ENCODE measurements around the gene S100A7A. TPM values are rescaled to one million over a fixed set of nuclear protein-coding genes. Genes with fewer than 3 reads are reported as not detected.

The S100A7A gene
- total and polyA plus RNA-seq, 2 of the 8 experiments (the other 6 are each of a cell fraction or from before 2014, with no cell fraction given) = not detected

GRCh38 chr1:153417136-153417888 lies 992 bp downstream of the S100A7A start:
- Histone ChIP-seq H2AK5ac (ENCODE audit: low read depth, low read length) (no peak overlapping the region), H2BK120ac (replicated peaks; ENCODE audit: low read depth, low read length) (no peak overlapping the region), H3K56ac (replicated peaks; ENCODE audit: insufficient read length, low read depth, low read length) (no peak overlapping the region), H3K9me3 (ENCODE audit: insufficient read depth in 2 of 2, low read depth in 1 of 2, low read length in 1 of 2) (no peaks in the 10 kb centered on the region; a peak in 1 of 4 replicates), H3K9ac (replicated peaks in 1 of 4; ENCODE audit: extremely low read depth in 1 of 4, low read depth in 3 of 4, low read length in 3 of 4) (no peak overlapping the region), H3K4me3 (ENCODE audit: extremely low read depth in 1 of 4, insufficient read depth in 2 of 4, low read depth in 3 of 4, low read length in 4 of 4) (no peak overlapping the region), H3K4me2 (ENCODE audit: insufficient read depth in 1 of 2, low read depth in 2 of 2, low read length in 2 of 2) (no peak overlapping the region), H2AFZ (ENCODE audit: low read length) (no peak overlapping the region), H4K91ac (replicated peaks; ENCODE audit: insufficient read length, low read length) (no peak overlapping the region), H4K8ac (ENCODE audit: extremely low read depth, insufficient read depth, low read length) (no peak overlapping the region), H3K36me3 (ENCODE audit: control insufficient read depth in 2 of 4, insufficient read depth in 4 of 4, low read length in 3 of 4) (no peaks in the 10 kb centered on the region), H2BK15ac (ENCODE audit: low read length) (no peak overlapping the region), H3K14ac (ENCODE audit: insufficient read length) (no peak overlapping the region), H4K5ac (ENCODE audit: insufficient read length, low read depth, low read length) (no peak overlapping the region), H3K27me3 (replicated peaks in 1 of 4; ENCODE audit: control insufficient read depth in 3 of 4, extremely low read depth in 1 of 4, insufficient read depth in 3 of 4, low read length in 3 of 4) (no peaks in the 10 kb centered on the region), H3K4ac (replicated peaks; ENCODE audit: insufficient read length, low read depth, low read length) (no peak overlapping the region), H3K79me2 (ENCODE audit: control insufficient read depth in 1 of 2, insufficient read depth in 2 of 2, low read length in 2 of 2) (no peaks in the 10 kb centered on the region), H3K27ac (ENCODE audit: low read depth, low read length) (no peak overlapping the region), H4K20me1 (replicated peaks in 1 of 2; ENCODE audit: control insufficient read depth in 1 of 2, insufficient read depth in 2 of 2, low read length in 2 of 2) (no peaks in the 10 kb centered on the region), H2BK12ac (ENCODE audit: low read depth, low read length) (no peak overlapping the region), H3K23me2 (ENCODE audit: low read depth, low read length) (no peaks in the 10 kb centered on the region; the same call in 1 of the 2 replicates), H2BK20ac (ENCODE audit: low read length) (no peak overlapping the region), H2BK5ac (ENCODE audit: low read depth, low read length) (no peak overlapping the region), H3K79me1 (ENCODE audit: low read depth, low read length) (no peaks in the 10 kb centered on the region), H3K18ac (ENCODE audit: extremely low read depth, low read length) (no peak overlapping the region), H3K4me1 (replicated peaks in 1 of 4; ENCODE audit: control insufficient read depth in 3 of 4, insufficient read depth in 4 of 4, low read length in 3 of 4) (no peaks in the 10 kb centered on the region), H3K23ac (ENCODE audit: insufficient read length) (no peak overlapping the region)
- ChIA-PET CTCF (ENCODE audit: partially characterized antibody) (interaction anchor here (0.9 to 1.4 kb wide), 3 partner anchors 13 to 49 kb away, joined by 3 to 4 read pairs (median 3); no protein-coding TSS in a partner anchor), POLR2A (ENCODE audit: partially characterized antibody) (no interaction called here)
- DNase-seq (ENCODE audit: low read depth in 1 of 2, low spot score in 2 of 2) = no peak
- no peak for FAIRE-seq
- no peak for TF ChIP-seq GTF2F1 (IDR thresholded peaks at IDR 0.05; ENCODE audit: borderline replicate concordance, low read depth, low read length)
- TF ChIP-seq MAX (IDR thresholded peaks at IDR 0.05) = no peak
- no peak for TF ChIP-seq SUZ12 (IDR thresholded peaks at IDR 0.05; ENCODE audit: low read length)
- no peak for TF ChIP-seq JUND (IDR thresholded peaks at IDR 0.05; ENCODE audit: low read length)
- TF ChIP-seq HDAC2 (IDR thresholded peaks at IDR 0.05; ENCODE audit: borderline replicate concordance in 1 of 2, low read depth in 2 of 2, low read length in 2 of 2) = no peak
- TF ChIP-seq ASH2L (IDR thresholded peaks at IDR 0.05; ENCODE audit: low read length) = no peak
- 79% methylated on average over 12 of the region's 12 CpGs; no CpG with 5 or more reads in 1 of the 2 experiments for WGBS, 2 experiments (ENCODE audit: extremely low coverage in 1 of 2, insufficient coverage in 1 of 2, insufficient read length in 1 of 2, insufficient replicate concordance in 2 of 2, low coverage in 1 of 2, low lambda C conversion rate in 2 of 2, missing lambda C conversion rate in 1 of 2)
